NCI-H524 treated with DMSO at 0.1 percent for 48 hours (cell line): ENCODE data around the gene BRSK2.

ENCODE experiments used
- DNase-seq: peaks from one replicate; lab custom pipeline; 2025; lab: John Stamatoyannopoulos, UW

The BRSK2 gene

GRCh38 chr11:1437500-1437899 is 47.8 kb downstream of the BRSK2 start:
- no peak for DNase-seq

GRCh38 chr11:1438261-1438966 is 48.7 kb downstream of the BRSK2 start:
- DNase-seq: no peak

GRCh38 chr11:1438967-1439330 is 49.2 kb downstream of the BRSK2 start:
- no peak for DNase-seq

DNA sequence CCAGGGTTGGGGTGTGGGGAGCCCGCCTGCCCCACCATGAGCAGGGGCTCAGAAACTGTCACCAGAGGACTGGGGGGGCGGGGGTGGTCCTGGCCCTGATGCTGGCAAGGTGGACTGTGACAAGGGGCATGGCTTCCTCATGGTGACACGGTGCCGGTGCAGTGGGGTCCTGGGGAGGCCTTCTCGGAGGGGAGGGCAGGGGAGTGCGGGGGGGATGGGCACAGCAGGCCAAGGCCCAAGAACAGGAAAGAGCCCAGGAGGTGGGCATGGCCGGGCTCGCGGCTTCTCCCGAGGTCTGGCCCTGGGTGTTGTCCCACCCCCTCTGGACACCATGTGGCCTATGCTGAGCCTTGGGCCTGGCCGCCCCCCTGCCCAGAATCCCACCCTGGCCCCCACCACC is 49.6 kb downstream of the BRSK2 start:
- DNase-seq: no peak

- no peak for DNase-seq
Measured at GRCh38 chr11:1440066-1440465, 50.3 kb downstream of the BRSK2 start.

DNA sequence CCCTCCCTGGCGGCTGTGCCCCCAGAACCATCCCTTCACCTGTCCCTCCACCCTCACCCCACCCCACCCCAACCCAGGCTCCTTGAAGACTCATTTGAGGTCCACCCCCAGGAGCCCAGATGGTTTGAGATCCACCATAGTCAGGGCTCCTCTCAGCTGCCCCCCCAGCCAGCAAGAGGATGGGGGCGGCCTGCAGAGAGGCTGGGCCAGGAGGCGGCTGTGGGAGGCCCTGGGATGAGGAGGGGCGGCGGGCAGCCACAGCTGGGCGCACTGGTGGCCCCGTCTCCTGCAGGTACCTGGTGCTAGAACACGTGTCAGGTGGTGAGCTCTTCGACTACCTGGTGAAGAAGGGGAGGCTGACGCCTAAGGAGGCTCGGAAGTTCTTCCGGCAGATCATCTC is 50.8 kb downstream of the BRSK2 start:
- no peak for DNase-seq

GRCh38 chr11:1442163-1442562 is 52.4 kb downstream of the BRSK2 start:
- no peak for DNase-seq

DNA sequence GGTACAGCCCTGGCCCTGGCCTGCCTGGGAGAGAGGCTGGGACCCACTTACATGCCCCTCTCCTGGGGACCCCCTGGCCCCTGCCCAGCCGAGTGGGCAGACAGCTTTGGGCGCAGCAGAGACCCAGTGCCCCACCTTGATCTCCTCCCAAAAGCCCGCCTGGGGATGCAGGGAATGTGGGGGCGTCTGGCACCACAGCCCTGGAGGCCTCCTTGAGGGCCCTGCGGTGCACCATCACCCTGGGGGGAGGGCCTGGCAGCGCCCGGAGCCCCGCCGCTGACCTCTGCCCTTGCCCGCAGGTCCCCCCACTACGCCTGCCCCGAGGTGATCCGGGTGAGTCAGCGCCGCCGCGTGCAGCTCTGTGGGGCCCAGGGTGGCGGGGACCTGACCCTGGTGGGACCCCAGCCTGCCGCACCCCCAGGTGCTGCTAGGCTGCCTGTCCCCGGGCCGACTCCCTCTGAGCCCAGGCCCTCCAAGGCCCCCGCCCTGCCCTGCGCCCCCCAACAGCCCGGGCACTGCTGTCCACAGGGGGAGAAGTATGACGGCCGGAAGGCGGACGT is 53.2 kb downstream of the BRSK2 start:
- DNase-seq: no peak

GRCh38 chr11:1443737-1444136 is 54.0 kb downstream of the BRSK2 start:
- DNase-seq: no peak

DNA sequence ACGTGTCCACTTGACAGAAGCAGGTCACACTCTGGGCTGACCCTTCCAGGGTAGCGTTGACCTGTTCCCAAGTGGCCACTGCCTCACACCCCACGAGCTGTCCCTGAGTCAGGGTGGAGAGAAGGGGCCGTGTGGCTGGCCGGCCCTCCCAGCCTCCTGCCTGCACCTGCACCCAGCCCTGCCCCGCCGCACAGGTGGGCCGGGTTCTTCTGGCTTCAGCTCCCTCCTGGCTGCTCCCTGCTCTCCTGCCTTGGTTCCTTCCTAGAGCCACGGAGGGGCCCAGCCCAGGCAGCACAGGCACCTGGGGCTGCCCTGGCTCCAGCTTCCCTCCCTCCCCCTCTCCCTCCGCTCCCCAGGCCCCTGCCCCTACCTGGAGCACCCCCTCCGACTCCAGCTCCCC is 54.6 kb downstream of the BRSK2 start:
- DNase-seq: no peak

DNA sequence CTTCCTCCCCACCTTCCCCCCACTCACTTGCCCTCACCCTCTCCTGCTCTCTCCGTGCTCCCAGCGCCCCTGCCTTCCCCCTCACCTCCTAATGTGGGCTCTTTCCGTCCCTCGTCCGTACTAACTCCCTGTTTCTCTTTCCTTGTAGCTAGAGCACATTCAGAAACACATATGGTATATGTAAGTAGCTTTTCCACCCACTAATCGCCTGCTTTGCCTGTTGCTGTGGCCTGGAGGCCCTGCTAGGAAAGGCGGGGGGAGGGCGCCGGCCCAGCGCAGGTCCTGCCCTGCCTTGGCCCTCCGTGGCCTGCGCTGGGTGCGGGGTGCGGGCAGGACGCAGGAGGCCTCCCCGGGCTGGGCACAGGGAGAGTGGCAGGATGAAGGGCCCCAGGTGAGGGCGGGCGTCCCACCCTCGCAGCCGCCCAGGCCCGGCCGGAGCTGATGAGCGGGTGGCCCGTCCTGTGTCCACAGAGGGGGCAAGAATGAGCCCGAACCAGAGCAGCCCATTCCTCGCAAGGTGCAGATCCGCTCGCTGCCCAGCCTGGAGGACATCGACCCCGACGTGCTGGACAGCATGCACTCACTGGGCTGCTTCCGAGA is 55.2 kb downstream of the BRSK2 start:
- DNase-seq: no peak

- no peak for DNase-seq
Measured at GRCh38 chr11:1445741-1446445, 56.2 kb downstream of the BRSK2 start.

GRCh38 chr11:1446623-1447022 is 56.9 kb downstream of the BRSK2 start:
- DNase-seq: no peak

DNA sequence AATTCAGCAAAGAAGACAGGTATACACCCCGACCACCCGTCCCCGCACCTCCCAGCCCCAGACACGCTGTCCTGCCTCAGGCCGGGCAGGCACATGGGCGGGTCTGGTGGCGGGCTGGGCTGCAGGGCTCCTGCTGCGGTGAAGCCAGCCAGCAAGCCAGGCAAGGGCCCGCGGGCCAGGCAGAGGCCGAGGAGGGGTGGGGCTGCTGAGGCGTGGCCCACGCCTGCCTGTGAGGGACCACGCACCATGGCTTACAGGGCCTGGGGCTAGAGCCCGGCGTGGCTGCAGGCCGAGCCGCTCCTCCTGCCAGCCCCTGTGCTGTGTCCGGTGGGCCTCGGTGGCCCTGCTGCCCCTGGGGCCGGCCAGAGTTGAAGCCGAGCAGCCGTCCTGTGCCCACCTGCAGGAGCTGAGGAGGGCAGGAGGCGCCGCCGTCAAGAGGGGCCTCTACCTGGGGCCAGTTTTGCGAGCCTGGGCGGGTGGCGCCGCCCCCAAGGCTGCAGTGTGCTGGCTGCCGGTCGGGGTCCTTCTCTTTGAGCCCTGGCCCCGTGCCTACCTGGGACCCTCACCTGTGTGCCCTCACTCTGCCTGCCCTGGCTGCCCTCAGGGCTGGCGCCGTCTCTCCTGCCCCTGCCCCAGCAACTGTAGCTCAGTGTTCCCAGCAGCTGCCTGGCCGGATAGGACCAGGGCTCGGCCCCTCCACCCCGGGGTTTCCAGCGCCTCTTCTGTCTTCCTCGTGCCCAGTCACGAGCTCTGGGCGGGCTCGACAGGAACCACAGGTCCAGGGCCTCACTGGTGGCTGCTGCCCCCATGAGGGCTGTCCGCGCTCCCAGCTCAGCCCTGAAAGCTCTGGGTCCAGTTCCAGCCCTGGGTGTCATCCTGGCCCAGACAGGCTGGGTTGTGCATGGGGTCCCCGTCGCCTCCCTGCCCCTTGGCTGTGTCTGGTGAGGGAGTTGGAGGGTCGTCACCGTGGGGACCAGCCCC is 58.4 kb downstream of the BRSK2 start:
- DNase-seq: no peak

- no peak for DNase-seq
Measured at GRCh38 chr11:1448882-1449281, 59.1 kb downstream of the BRSK2 start.

DNA sequence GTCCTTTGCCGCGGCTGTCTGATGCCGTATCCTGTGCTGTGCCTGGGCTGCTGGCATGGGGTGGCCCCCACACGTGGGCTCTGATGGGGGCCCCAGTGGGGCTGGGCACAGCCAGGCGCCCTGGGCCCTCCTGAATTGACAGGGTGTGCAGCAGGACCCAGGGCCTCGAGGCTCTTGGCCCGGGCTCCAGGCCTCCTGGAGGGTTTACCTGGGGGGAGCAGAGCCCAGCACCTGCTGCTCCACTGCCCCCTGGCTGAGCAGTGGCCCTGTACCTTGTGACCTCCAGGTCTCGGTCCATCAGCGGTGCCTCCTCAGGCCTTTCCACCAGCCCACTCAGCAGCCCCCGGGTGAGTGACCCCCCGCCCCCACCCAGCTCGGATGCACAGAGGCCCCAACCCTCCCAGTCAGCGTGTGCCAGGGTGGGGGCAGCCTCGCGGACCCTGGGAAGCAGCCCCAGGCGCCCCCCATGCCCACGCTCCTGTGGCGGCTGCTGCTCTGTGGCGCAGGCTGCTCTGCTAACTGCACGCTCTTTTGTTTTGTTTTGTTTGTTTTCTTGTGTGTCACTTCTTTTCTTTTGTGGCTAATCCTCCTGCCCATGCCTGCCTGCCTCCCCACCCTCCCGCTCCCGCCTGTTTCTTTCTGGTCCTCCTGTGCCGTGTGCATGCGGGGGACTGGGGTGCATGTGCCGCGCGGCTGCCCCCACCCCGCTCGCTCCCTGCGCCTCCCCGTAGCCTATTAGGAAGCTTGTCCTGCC is 59.9 kb downstream of the BRSK2 start:
- DNase-seq: no peak

GRCh38 chr11:1450344-1450875 is 60.7 kb downstream of the BRSK2 start:
- DNase-seq: no peak

DNA sequence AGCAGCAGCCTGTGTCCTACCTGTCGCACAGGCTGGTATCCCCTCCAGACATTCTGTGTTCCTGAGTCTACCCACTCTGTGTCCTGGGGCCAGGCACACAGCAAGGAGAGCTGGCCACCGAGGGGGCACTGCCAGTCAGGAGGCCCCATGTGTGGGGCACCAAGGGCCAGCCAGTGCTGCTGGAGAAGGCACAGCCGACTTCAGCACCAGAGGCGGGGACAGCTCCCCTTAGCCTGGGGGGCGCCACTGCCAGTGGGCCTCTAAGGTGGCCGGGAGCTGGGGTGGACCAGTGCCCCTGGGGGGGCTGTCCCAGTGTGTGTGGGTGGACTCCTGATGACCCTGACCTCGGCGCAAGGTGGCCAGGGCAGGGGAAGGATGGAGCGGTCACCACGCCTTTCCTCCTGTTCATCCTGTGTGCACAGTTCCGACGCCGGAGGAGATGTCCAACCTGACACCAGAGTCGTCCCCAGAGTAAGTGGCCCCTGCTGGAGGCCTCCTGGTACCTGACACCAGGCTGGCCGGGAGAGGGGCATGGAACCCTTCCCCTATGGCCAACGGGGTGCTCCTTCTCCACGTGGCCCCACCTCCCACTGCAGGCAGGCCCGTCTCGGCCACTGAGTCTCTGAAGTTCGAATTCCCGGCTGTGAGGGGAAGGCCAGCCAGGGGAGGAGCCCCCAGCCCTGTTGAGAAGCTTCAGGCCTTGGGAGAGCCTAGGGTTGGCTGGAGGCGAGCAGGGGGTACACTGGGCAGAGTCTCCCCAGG is 61.4 kb downstream of the BRSK2 start:
- no peak for DNase-seq

- DNase-seq: no peak
Measured at GRCh38 chr11:1451781-1452470, 62.2 kb downstream of the BRSK2 start.

DNA sequence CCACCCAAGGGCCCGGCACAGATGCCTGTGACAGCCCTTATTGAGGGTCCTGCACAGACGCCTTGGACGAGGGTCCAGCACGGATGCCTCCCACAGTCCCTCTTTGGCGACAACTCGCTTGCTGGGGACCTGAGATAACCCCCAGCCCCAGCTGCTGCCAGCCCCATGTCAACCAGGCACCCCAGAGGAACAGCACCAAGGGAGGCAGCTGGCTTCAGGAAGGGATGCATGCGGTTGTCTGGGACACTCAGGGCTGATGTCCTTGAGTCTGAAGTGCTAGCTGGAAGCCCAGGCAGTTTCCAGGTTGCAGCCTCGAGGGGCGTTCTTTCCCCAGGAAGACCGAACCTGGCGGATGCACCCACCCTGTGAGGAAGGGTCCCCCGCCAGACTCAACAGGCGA is 63.0 kb downstream of the BRSK2 start:
- DNase-seq: no peak
